Esophagus squamous epithelium (tissue), 4 donors: ENCODE results near the gene LGR6.
A peak's percentile ranks its signal among the peaks of the same experiment; 100 is the strongest.

ENCODE experiments used
- POLR2A ChIP-seq, 4 donors: fragments of 450-650 bp; IDR thresholded peaks; one replicate each; pipeline ENCODE4 v1.6.1; 2017; ENCODE audit warnings: antibody characterized with exemption in 4 of 4, mild to moderate bottlenecking in 4 of 4, moderate library complexity in 3 of 4
- TF ChIP-seq, protein P1 (sequence below), 6 experiments: fragments of 450-650 bp in 4 of 6; fragments of 200-600 bp in 2 of 6; sonication (generic) in 2 of 6; IDR thresholded peaks; one replicate each; pipeline ENCODE4 v1.5.1; 2016 to 2019; ENCODE audit warnings: antibody characterized with exemption in 6 of 6, mild to moderate bottlenecking in 4 of 6, moderate library complexity in 4 of 6

DNA sequence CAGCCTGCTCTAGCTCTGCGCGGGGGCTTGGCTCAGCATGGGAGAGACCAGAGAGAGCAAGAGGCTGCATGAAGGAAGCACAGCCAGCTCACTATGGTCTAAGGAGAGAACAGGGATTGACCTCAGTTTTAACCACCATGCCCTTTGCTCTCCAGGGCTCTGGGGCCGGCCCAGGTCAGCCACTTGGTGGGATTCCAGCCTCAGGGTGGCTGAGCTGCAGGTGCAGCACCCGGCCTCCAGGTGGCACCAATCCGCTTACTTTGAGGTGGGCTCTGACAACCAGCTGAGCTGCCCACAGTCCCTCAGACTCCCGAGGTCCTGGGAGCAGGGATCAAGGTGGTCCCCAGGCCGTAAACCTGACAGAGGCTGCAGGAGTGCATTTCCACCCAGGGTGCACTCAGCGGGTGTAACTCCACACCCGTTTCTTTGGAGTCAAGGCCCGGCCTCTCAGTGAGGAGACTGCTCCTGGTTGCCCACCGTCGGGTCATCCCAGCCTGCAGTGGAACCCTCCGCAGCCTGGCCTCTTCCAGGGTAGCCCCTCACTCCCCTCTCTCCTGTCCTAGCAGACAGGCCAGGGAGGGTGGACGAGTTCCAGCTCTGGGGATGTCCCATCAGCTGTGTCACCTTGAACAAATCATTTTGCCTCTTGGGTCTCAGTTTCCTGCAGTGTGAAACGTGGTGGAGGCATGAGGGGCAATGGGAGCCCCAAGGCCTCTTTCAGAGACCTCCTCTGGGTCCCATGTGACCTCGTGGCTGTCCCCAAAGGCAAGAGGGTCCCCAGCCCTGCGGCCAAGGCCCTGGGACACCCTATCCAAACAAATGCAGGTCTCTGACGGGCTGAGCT is 607 bp upstream of the LGR6 start:
- TF ChIP-seq, protein P1, sequence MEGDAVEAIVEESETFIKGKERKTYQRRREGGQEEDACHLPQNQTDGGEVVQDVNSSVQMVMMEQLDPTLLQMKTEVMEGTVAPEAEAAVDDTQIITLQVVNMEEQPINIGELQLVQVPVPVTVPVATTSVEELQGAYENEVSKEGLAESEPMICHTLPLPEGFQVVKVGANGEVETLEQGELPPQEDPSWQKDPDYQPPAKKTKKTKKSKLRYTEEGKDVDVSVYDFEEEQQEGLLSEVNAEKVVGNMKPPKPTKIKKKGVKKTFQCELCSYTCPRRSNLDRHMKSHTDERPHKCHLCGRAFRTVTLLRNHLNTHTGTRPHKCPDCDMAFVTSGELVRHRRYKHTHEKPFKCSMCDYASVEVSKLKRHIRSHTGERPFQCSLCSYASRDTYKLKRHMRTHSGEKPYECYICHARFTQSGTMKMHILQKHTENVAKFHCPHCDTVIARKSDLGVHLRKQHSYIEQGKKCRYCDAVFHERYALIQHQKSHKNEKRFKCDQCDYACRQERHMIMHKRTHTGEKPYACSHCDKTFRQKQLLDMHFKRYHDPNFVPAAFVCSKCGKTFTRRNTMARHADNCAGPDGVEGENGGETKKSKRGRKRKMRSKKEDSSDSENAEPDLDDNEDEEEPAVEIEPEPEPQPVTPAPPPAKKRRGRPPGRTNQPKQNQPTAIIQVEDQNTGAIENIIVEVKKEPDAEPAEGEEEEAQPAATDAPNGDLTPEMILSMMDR (IDR thresholded peaks at IDR 0.05): peak; percentile 70 to 89 (median 80)
- no peak for TF ChIP-seq POLR2A (IDR thresholded peaks at IDR 0.05)
